ENCODE results near the gene PAK1IP1. TPM values are rescaled to one million over a fixed set of nuclear protein-coding genes. Genes with fewer than 3 reads are reported as not detected.

Gene PAK1IP1
- total RNA-seq, 1 donor from 2014 or later: 16.4 TPM

DNA sequence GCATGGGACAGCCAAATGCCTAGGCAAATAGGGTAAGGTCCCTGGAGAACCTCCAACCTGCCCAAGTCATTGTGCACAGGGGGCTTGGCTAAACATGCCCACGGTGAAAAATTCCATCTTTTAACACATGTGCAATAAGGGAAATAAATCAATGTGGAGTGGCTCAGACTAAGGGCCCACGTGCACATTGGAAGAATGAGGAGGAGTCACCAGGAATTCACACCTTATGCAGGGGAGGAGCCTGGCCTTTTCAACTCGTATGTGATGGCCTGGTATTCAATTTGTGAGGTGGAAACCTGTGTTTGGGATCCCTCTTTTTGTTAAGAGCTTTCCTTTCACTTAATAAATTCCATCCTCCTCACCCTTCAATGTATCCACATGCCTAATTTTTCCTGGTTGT, 13.0 kb upstream of the PAK1IP1 start:
- Mint-ChIP-seq H3K9me3 (no peaks in the 10 kb centered on the region), H3K4me1 (ENCODE audit: unreplicated experiment) (no peaks in the 10 kb centered on the region), H3K36me3 (no peaks in the 10 kb centered on the region), H3K4me3 (no peak overlapping the region), H3K27ac (no peak overlapping the region), H3K27me3 (no peaks in the 10 kb centered on the region)
- TF ChIP-seq, protein P1, sequence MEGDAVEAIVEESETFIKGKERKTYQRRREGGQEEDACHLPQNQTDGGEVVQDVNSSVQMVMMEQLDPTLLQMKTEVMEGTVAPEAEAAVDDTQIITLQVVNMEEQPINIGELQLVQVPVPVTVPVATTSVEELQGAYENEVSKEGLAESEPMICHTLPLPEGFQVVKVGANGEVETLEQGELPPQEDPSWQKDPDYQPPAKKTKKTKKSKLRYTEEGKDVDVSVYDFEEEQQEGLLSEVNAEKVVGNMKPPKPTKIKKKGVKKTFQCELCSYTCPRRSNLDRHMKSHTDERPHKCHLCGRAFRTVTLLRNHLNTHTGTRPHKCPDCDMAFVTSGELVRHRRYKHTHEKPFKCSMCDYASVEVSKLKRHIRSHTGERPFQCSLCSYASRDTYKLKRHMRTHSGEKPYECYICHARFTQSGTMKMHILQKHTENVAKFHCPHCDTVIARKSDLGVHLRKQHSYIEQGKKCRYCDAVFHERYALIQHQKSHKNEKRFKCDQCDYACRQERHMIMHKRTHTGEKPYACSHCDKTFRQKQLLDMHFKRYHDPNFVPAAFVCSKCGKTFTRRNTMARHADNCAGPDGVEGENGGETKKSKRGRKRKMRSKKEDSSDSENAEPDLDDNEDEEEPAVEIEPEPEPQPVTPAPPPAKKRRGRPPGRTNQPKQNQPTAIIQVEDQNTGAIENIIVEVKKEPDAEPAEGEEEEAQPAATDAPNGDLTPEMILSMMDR (conservative IDR thresholded peaks at IDR 0.05): no peak
- no peak for DNase-seq (ENCODE audit: extremely low spot score, unreplicated experiment)

DNA sequence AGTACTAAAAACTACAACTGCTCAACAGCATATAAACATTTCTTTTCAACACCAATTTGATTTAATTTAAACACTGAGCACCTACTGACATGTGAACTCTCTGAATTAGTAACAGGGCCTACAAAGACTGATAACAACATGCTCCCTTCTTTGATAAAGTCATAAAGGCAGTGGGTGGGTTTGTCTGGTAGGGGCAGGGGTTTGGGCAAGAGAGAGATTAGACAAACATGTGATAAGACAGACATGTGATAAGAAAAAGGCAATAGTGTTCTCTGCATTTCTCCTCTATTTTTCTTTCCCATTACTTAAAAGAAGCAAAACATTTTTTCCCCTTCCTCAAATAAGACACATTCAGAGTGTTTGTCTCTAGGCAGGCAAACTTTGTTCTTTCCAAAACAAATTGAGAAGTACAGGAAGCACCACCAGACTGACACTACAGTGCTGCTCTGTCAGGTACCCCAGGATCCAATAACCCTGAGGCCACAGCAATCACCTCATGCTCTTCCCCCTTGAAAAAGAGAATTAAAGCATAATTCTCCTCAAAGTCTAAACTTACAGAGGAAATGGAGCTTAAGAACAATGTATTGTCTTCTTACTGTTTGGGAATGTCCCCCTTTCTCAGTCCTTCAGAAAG, 12.3 kb upstream of the PAK1IP1 start:
- TF ChIP-seq, protein P1 (conservative IDR thresholded peaks at IDR 0.05): no peak
- no peak overlapping the region for H3K27ac Mint-ChIP-seq
- no peaks in the 10 kb centered on the region for H3K4me1 Mint-ChIP-seq (ENCODE audit: unreplicated experiment)
- DNase-seq (ENCODE audit: extremely low spot score, unreplicated experiment): no peak
- H3K4me3 Mint-ChIP-seq: no peak overlapping the region
- H3K36me3 Mint-ChIP-seq: no peaks in the 10 kb centered on the region
- H3K27me3 Mint-ChIP-seq: no peaks in the 10 kb centered on the region
- H3K9me3 Mint-ChIP-seq: no peaks in the 10 kb centered on the region

DNA sequence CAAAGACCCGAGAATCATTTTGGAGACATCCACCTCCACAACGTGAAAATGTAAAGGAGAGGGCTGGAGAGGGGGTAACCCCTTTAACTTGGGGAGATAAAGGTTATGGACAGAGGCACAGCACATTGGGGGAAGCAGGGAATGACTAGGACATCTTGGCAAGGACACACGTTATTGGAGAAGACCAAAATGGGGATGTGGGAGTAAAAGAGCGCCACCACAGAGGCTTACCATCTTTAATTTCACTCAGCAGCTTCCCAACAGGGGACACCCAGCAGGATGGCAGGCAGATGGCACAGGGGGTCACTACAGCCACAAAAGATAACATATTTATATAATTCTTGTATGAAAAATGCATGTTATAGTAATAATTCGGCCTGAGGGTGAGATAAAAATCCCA, 10.2 kb upstream of the PAK1IP1 start:
- Mint-ChIP-seq H3K9me3 (no peaks in the 10 kb centered on the region), H3K4me1 (ENCODE audit: unreplicated experiment) (no peaks in the 10 kb centered on the region), H3K27ac (no peak overlapping the region), H3K4me3 (no peak overlapping the region), H3K27me3 (no peaks in the 10 kb centered on the region), H3K36me3 (no peaks in the 10 kb centered on the region)
- TF ChIP-seq, protein P1 (conservative IDR thresholded peaks at IDR 0.05): no peak
- no peak for DNase-seq (ENCODE audit: extremely low spot score, unreplicated experiment)

DNA sequence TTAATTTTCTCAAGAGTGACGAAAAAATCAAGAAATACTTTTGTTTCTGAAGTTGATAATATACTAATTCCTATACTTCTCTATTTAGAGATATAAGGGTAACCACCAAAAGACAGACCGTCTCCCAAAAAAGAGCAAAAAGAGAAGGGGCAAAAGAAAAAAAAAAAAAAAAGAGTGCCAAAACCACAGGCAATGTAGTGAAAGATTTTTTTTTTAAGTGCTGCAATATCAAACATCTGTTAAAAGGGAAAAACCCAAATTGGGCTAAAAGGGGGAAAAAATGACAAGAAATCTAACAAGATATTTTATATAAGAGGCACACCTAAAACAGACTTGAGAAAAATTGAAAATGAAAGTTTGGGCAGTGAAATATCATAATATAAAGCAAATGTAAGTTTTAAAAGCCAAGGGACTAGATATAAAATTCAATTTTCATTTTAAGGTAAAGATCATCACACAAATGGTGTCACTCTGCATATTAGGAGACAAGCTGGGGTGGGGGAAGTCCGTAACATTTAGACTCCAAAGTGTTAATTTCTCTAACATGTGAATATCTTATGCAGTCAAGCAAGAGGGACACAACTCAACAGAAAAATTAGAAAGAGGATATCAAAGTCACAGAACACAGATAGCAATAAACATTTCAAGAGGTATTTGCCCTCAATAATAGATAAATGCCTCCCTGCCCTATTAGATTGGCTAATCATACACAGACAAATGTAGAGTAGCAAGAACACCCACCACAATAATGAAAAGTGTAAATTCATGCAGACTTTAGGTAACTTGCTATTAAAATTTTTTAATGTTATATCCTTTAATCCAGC, 9.5 kb upstream of the PAK1IP1 start:
- DNase-seq (ENCODE audit: extremely low spot score, unreplicated experiment): no peak
- no peaks in the 10 kb centered on the region for H3K36me3 Mint-ChIP-seq
- no peaks in the 10 kb centered on the region for H3K9me3 Mint-ChIP-seq
- H3K27me3 Mint-ChIP-seq: no peaks in the 10 kb centered on the region
- H3K4me3 Mint-ChIP-seq: no peak overlapping the region
- TF ChIP-seq, protein P1 (conservative IDR thresholded peaks at IDR 0.05): no peak
- H3K4me1 Mint-ChIP-seq (ENCODE audit: unreplicated experiment): peaks cover 2% of the 10 kb centered on the region
- no peak overlapping the region for H3K27ac Mint-ChIP-seq

DNA sequence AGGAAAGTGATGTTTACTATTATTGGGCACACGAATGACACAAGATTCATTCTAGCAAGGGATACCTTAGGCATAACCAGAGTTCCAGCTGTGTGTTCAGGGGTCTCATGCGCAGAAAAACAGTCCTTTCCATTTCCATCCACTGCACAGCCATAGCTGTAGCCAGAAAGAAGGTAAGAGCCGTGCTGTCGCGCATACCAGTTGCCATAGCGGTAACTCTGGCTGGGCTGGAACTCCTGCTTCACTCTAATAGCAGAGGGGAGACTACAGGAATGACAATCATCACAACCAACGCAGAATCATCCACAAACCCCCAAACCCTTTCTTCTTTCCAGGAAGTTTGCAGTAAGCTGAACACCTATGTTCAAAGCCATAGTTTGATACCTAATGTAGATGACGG, 7.9 kb upstream of the PAK1IP1 start:
- TF ChIP-seq, protein P1 (conservative IDR thresholded peaks at IDR 0.05): no peak
- no peaks in the 10 kb centered on the region for H3K36me3 Mint-ChIP-seq
- peaks cover 12% of the 10 kb centered on the region for H3K4me1 Mint-ChIP-seq (ENCODE audit: unreplicated experiment)
- no peak overlapping the region for H3K27ac Mint-ChIP-seq
- no peaks in the 10 kb centered on the region for H3K27me3 Mint-ChIP-seq
- no peak overlapping the region for H3K4me3 Mint-ChIP-seq
- H3K9me3 Mint-ChIP-seq: no peaks in the 10 kb centered on the region
- DNase-seq (ENCODE audit: extremely low spot score, unreplicated experiment): no peak

Measured in type B pancreatic cell (in vitro differentiated cells).